Fibroblast of mammary gland (primary cell): Measurements from ENCODE around the gene NUP93.

Experiments used
- DNase-seq: peaks from one replicate; pipeline ENCODE4 v3.0.0-alpha.2; 2010; ENCODE audit warnings: low read depth
- H3K4me3 ChIP-seq: 2 replicates; pipeline ENCODE4 v1.5.1; 2011; ENCODE audit warnings: low read depth, mild to moderate bottlenecking, low read length, moderate library complexity; ENCODE audit not compliant: control insufficient read depth
- TF ChIP-seq, protein P1 (sequence below): conservative IDR thresholded peaks from 2 replicates; pipeline ENCODE4 v1.5.1; 2011; ENCODE audit warnings: low read depth, low read length, inconsistent platforms; ENCODE audit not compliant: control insufficient read depth, insufficient read depth

Gene NUP93

DNA sequence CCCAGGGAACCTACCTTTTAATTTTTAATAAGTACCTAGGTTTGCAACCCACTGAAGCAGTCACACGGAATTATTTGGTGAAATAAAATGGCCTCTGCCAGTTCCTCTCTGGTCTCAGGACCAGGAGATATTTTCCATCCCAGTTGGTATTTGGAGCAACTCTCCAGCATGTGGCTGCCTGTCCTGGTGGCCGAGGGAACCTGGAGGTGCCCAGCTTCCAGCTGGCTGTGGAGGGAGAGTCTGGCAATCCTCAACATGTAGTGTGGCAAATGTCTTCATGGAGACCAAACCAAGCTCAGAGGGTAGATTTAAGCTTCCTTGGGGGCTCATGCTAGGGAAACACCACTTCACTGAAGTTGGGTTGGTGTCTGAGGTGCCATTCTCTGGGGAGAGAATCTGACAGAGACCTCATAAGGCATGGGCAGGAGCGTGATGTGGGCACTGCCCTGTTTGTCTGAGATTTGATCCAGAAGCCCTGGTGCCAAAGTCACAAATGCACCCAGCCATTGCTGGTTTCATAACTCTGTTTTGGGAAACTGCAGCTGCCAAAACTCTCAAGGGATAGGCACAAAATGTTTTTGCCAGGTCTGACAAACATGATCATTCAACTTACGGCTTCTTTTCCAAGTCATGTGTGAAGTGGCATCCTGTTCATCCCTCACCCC, 44.9 kb upstream of the NUP93 start:
- no peak overlapping the region for H3K4me3 ChIP-seq
- no peak for DNase-seq
- TF ChIP-seq, protein P1, sequence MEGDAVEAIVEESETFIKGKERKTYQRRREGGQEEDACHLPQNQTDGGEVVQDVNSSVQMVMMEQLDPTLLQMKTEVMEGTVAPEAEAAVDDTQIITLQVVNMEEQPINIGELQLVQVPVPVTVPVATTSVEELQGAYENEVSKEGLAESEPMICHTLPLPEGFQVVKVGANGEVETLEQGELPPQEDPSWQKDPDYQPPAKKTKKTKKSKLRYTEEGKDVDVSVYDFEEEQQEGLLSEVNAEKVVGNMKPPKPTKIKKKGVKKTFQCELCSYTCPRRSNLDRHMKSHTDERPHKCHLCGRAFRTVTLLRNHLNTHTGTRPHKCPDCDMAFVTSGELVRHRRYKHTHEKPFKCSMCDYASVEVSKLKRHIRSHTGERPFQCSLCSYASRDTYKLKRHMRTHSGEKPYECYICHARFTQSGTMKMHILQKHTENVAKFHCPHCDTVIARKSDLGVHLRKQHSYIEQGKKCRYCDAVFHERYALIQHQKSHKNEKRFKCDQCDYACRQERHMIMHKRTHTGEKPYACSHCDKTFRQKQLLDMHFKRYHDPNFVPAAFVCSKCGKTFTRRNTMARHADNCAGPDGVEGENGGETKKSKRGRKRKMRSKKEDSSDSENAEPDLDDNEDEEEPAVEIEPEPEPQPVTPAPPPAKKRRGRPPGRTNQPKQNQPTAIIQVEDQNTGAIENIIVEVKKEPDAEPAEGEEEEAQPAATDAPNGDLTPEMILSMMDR: no peak

DNA sequence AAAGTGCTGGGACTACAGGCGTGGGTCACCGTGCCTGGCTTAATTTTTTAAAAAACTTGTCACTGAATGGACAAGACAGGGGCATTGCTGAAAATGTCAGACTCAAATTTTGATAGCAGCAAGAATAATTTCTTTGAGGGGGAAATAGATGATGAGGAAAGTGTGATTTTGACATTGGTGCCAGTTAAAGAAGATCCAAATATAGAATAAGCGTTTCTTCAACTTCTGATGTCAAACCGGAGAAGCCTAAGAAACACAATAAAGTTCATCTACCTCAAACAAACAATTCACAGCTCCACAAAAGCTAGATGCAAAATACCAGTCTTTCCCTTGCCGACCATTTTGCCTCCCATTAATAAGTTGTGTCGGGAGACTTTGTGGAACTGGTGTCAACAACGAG, 43.2 kb upstream of the NUP93 start:
- no peak overlapping the region for H3K4me3 ChIP-seq
- DNase-seq: no peak
- TF ChIP-seq, protein P1: no peak

GRCh38 chr16:56688762-56689161, 41.2 kb upstream of the NUP93 start:
- no peak overlapping the region for H3K4me3 ChIP-seq
- TF ChIP-seq, protein P1: no peak
- DNase-seq: peak; percentile 40

DNA sequence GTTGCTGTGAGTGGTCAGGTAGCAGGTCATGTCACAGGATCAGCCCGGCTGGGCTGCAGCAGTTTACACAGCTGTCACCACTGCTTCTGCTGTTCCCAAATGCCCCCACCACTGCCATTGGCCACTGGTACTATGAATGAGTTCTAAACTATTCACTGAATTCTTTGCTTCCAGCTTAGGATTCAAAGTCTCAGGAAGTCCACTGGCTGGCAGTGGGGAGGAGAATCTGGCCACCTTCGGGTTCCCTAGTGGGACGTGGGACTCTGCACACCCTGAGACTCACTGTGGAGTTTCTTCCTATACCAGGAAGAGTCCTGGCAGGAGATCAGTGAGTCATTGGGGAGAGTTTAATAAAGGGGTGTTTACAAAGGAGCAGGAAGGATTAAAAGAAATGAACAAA, 40.8 kb upstream of the NUP93 start:
- peak; percentile 17 for DNase-seq
- no peak overlapping the region for H3K4me3 ChIP-seq
- TF ChIP-seq, protein P1: no peak

DNA sequence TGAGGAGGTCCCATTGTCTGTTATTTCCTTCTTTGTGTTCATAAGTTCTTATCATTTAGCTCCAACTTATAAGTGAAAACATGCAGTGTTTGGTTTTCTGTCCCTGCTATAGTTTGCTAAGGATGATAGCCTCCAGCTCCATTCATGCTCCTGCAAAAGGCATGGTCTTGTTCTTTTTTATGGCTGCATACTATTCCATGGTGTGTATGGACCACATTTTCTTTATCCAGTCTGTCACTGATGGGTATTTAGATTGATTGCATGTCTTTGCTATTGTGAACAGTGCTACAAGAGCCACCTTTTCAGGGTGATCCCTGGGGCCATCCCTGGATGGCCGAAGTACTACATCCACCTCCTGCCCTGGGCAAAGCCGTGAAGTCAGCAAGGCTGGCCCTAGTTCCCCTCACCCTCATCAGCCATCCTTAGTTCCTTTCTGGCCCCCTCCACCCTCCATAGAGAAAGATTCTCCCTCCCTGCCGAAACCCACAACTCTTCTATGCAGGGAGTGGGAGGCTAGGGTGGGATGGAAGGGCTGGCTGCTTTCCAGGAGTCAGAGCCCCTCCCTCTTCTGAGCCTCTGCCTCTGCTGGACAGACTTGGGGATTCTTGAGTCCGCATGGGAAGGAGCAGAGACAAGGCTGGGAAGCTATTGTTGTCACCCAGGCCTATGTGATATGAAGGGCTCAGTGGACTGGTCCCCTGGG, 39.4 kb upstream of the NUP93 start:
- H3K4me3 ChIP-seq: no peak overlapping the region
- DNase-seq: no peak
- TF ChIP-seq, protein P1: no peak

- TF ChIP-seq, protein P1: no peak
- DNase-seq: peak; percentile 30
Measured at GRCh38 chr16:56691885-56692284, 38.0 kb upstream of the NUP93 start.

More at GRCh38 chr16:56691885-56692284, 38.0 kb upstream of the NUP93 start:
- H3K4me3 ChIP-seq: no peak overlapping the region
